H1 (cell line): ENCODE data around the gene RUFY3. TPM values are rescaled to one million over a fixed set of nuclear protein-coding genes. Genes with fewer than 3 reads are reported as not detected.

Experiments
- CBX5 ChIP-seq: fragments of 300-800, 300-1000 bp; sonication (generic); IDR thresholded peaks from 2 replicates; pipeline ENCODE4 v1.7.1; 2016; ENCODE audit warnings: antibody characterized with exemption, low read length, low read depth
- EGR1 ChIP-seq: IDR thresholded peaks from 2 replicates; pipeline ENCODE4 v1.6.1; 2011; ENCODE audit warnings: low read depth, low read length, borderline replicate concordance
- polyA plus RNA-seq, 7 experiments: library from polyadenylated mRNA; depleted of rRNA in 3 of 7; stranded (reverse) in 5 of 7; unstranded in 2 of 7; fragments of >200 nt in 5 of 7; fragments of 200-250 nt in 2 of 7; gene quantifications; 1 replicate in 5 of 7; 2 replicates in 1 of 7; 4 replicates in 1 of 7; pipeline versions ENCODE4 v1.2.1 to v1.2.3, GENCODE V29; 2011 to 2013; ENCODE audit warnings: missing spikeins in 2 of 7, mixed read lengths in 2 of 7
- total RNA-seq: library from RNA; stranded (reverse); fragmentation: NEBNext Ultra II Directional; extraction: Animal tissue kit (Norgen Biotek cat#: 25700); gene quantifications from 2 replicates; pipeline ENCODE4 v1.2.1, GENCODE V29; 2021

The RUFY3 gene
- total and polyA plus RNA-seq, 2 of the 8 experiments (the other 6 are each of a cell fraction or from before 2014, with no cell fraction given) = 7.8 to 33.1 TPM

DNA sequence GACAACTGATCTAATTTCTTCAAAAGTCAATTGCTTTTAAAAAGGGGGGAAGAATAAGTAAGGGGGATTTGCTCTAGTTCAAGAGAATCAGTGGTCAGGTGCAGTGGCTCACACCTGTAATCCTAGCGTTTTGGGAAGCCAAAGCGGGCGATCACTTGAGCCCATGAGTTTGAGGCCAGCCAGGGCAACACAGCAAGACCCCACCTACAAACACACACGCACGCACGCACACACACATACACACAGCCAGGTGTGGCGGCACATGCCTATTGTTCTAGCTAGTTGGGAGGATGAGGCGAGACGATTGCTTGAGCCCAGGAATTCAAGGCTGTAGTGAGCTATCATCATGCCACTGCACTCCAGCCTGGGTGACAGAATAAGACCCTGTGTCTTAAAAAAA is 108.3 kb downstream of the RUFY3 start (continued):
- no peak for TF ChIP-seq CBX5
- TF ChIP-seq EGR1 = no peak
- TF ChIP-seq, all 59 proteins: peak for 0
